CD4-positive, CD25-positive, alpha-beta regulatory T cell (primary cell): ENCODE measurements around the gene CAPN6. TPM values are rescaled to one million over a fixed set of nuclear protein-coding genes. Genes with fewer than 3 reads are reported as not detected.
A peak's percentile ranks its signal among the peaks of the same experiment; 100 is the strongest.

Source experiments
- ATAC-seq, 2 donors: fragments of 150-1000 bp; cut with Tn5 transposase; one replicate each; pipeline ENCODE4 v1.10.0; 2021; ENCODE audit warnings: low read depth in 2 of 2, moderate number of reproducible peaks in 2 of 2, moderate library complexity in 1 of 2
- DNase-seq, 3 donors: peaks; one replicate each; pipeline versions ENCODE4 v3.0.0 to v3.0.0-alpha.2; 2012 to 2022; ENCODE audit warnings: mixed read lengths in 1 of 3
- H3K27ac ChIP-seq: one replicate; pipeline ENCODE4 v1.7.0; 2013; ENCODE audit warnings: mild to moderate bottlenecking, low read length; ENCODE audit not compliant: insufficient read depth, poor library complexity, severe bottlenecking
- H3K27me3 ChIP-seq: one replicate; pipeline ENCODE4 v1.7.0; 2013; ENCODE audit warnings: low read length; ENCODE audit not compliant: control insufficient read depth, insufficient read depth
- H3K36me3 ChIP-seq: one replicate; pipeline ENCODE4 v1.7.0; 2013; ENCODE audit warnings: mild to moderate bottlenecking, low read length, moderate library complexity; ENCODE audit not compliant: control insufficient read depth, insufficient read depth
- H3K4me1 ChIP-seq: 2 replicates; pipeline ENCODE4 v1.7.0; 2013; ENCODE audit warnings: mild to moderate bottlenecking, low read length; ENCODE audit not compliant: insufficient read depth, control insufficient read depth, poor library complexity, severe bottlenecking
- H3K4me3 ChIP-seq: one replicate; pipeline ENCODE4 v1.7.0; 2013; ENCODE audit warnings: low read depth, mild to moderate bottlenecking, low read length, moderate library complexity
- H3K9me3 ChIP-seq, 2 experiments: 1 replicate in 1 of 2; 2 replicates in 1 of 2; pipeline ENCODE4 v1.7.0; 2013; ENCODE audit warnings: low read length in 2 of 2, mild to moderate bottlenecking in 1 of 2, moderate library complexity in 1 of 2; ENCODE audit not compliant: control insufficient read depth in 2 of 2
- H3K27ac Mint-ChIP-seq, 3 donors: one replicate each; pipeline ENCODE4 v1.8.0; 2020 to 2022; ENCODE audit warnings: mild to moderate bottlenecking in 3 of 3, mixed read lengths in 3 of 3, moderate library complexity in 2 of 3
- H3K27me3 Mint-ChIP-seq: one replicate; pipeline ENCODE4 v1.8.0; 2022; ENCODE audit warnings: mild to moderate bottlenecking, mixed read lengths
- H3K36me3 Mint-ChIP-seq: one replicate; pipeline ENCODE4 v1.8.0; 2020; ENCODE audit warnings: mixed read lengths
- H3K4me1 Mint-ChIP-seq, 4 donors: one replicate each; pipeline ENCODE4 v1.8.0; 2020 to 2022; ENCODE audit warnings: mixed read lengths in 4 of 4, mild to moderate bottlenecking in 1 of 4
- H3K4me3 Mint-ChIP-seq, 4 donors: one replicate each; pipeline ENCODE4 v1.8.0; 2020 to 2022; ENCODE audit warnings: mild to moderate bottlenecking in 4 of 4, mixed read lengths in 4 of 4, moderate library complexity in 3 of 4
- H3K9me3 Mint-ChIP-seq, 7 donors: one replicate each; pipeline ENCODE4 v1.8.0; 2020 to 2022; ENCODE audit warnings: mixed read lengths in 7 of 7, mild to moderate bottlenecking in 3 of 7, moderate library complexity in 2 of 7
- polyA plus RNA-seq, 4 donors: library from polyadenylated mRNA; unstranded; fragments of 300-500 nt; fragmentation: Illumina TruSeq; gene quantifications; one replicate each; pipeline ENCODE4 v1.2.3, GENCODE V29; 2021
- total RNA-seq: library from RNA; stranded (reverse); gene quantifications from one replicate; pipeline ENCODE4 v1.2.3, GENCODE V29; 2022

The CAPN6 gene, protein sequence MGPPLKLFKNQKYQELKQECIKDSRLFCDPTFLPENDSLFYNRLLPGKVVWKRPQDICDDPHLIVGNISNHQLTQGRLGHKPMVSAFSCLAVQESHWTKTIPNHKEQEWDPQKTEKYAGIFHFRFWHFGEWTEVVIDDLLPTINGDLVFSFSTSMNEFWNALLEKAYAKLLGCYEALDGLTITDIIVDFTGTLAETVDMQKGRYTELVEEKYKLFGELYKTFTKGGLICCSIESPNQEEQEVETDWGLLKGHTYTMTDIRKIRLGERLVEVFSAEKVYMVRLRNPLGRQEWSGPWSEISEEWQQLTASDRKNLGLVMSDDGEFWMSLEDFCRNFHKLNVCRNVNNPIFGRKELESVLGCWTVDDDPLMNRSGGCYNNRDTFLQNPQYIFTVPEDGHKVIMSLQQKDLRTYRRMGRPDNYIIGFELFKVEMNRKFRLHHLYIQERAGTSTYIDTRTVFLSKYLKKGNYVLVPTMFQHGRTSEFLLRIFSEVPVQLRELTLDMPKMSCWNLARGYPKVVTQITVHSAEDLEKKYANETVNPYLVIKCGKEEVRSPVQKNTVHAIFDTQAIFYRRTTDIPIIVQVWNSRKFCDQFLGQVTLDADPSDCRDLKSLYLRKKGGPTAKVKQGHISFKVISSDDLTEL
- total RNA-seq (not detected), polyA plus RNA-seq (not detected)

GRCh38 chrX:111270339-111270738 is at the start of gene CAPN6:
Gene CAPN6 (minus strand): TSS chrX:111270483. CDS start chrX:111263936, 6,547 bp downstream.
- H3K36me3 ChIP-seq, result no peaks in the 10 kb centered on the region
- no peak within 1 kb of the TSS for H3K4me3 ChIP-seq
- ATAC-seq (no peak), DNase-seq (no peak)
- H3K9me3 ChIP-seq, result no peaks in the 10 kb centered on the region
- H3K27ac ChIP-seq, result no peak within 1 kb of the TSS
- H3K27me3 ChIP-seq, result no peaks in the 10 kb centered on the region
- Mint-ChIP-seq H3K4me1 (no peaks in the 10 kb centered on the region), H3K27me3 (no peaks in the 10 kb centered on the region), H3K27ac (no peak within 1 kb of the TSS), H3K9me3 (peaks cover 0 to 2% (median 0%) of the 10 kb centered on the region in 7 donors), H3K4me3 (no peak within 1 kb of the TSS), H3K36me3 (no peaks in the 10 kb centered on the region)
- no peaks in the 10 kb centered on the region for H3K4me1 ChIP-seq

- Histone ChIP-seq H3K27me3 (no peaks in the 10 kb centered on the region), H3K4me3 (no peak overlapping the region), H3K27ac (no peak overlapping the region), H3K9me3 (no peaks in the 10 kb centered on the region), H3K36me3 (no peaks in the 10 kb centered on the region), H3K4me1 (no peaks in the 10 kb centered on the region)
- Mint-ChIP-seq H3K36me3 (no peaks in the 10 kb centered on the region), H3K9me3 (peaks cover 0 to 4% (median 0%) of the 10 kb centered on the region in 7 donors), H3K4me3 (no peak overlapping the region), H3K27me3 (no peaks in the 10 kb centered on the region), H3K4me1 (no peaks in the 10 kb centered on the region), H3K27ac (no peak overlapping the region)
- DNase-seq, result no peak
- no peak for ATAC-seq
Measured at GRCh38 chrX:111319451-111319850, 49.2 kb upstream of the CAPN6 start.

- H3K4me1 ChIP-seq, result no peaks in the 10 kb centered on the region
- H3K9me3 Mint-ChIP-seq, result peaks cover 0 to 4% (median 0%) of the 10 kb centered on the region in 7 donors
- H3K36me3 Mint-ChIP-seq, result no peaks in the 10 kb centered on the region
- H3K4me3 ChIP-seq, result no peak overlapping the region
- H3K27ac Mint-ChIP-seq, result peak overlapping the region in 1 of 3 donors; percentile 14
- no peak overlapping the region for H3K4me3 Mint-ChIP-seq
- H3K27ac ChIP-seq, result no peak overlapping the region
- ATAC-seq (no peak), DNase-seq (no peak)
- H3K27me3 Mint-ChIP-seq, result no peaks in the 10 kb centered on the region
- H3K27me3 ChIP-seq, result no peaks in the 10 kb centered on the region
- H3K9me3 ChIP-seq, result no peaks in the 10 kb centered on the region
- no peaks in the 10 kb centered on the region for H3K36me3 ChIP-seq
- no peaks in the 10 kb centered on the region for H3K4me1 Mint-ChIP-seq
Measured at GRCh38 chrX:111318901-111319300, 48.6 kb upstream of the CAPN6 start.

DNA sequence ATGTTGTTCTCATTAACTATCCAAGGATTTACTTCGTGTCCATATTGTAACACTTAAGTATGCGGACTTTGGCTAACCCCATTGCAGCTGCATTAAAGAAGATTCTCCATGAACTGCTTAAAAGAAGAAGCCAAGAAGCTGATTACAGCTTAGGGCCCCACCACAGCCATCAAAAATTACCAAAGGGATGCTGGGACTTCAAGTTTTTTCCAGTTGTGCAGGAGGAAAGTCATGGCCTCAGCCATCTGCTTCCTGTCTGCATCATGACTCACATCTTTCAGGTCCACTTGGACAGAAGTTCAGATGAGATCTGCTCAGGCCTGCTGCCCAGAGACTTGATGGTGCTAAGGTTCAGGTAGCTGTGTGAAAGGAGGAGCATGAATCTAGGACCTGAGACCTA is 38.8 kb upstream of the CAPN6 start:
- H3K27ac Mint-ChIP-seq, result no peak overlapping the region
- ATAC-seq (no peak), DNase-seq (no peak)
- no peaks in the 10 kb centered on the region for H3K36me3 Mint-ChIP-seq
- no peaks in the 10 kb centered on the region for H3K36me3 ChIP-seq
- no peaks in the 10 kb centered on the region for H3K4me1 ChIP-seq
- H3K4me1 Mint-ChIP-seq, result no peaks in the 10 kb centered on the region
- peaks cover 0 to 5% (median 0%) of the 10 kb centered on the region in 7 donors for H3K9me3 Mint-ChIP-seq
- no peaks in the 10 kb centered on the region for H3K27me3 Mint-ChIP-seq
- no peak overlapping the region for H3K4me3 ChIP-seq
- no peak overlapping the region for H3K27ac ChIP-seq
- no peaks in the 10 kb centered on the region for H3K27me3 ChIP-seq
- no peaks in the 10 kb centered on the region for H3K9me3 ChIP-seq
- H3K4me3 Mint-ChIP-seq, result no peak overlapping the region

GRCh38 chrX:111308039-111308438 is 37.8 kb upstream of the CAPN6 start:
- Mint-ChIP-seq H3K27ac (no peak overlapping the region), H3K27me3 (no peaks in the 10 kb centered on the region), H3K4me1 (no peaks in the 10 kb centered on the region), H3K4me3 (no peak overlapping the region), H3K36me3 (no peaks in the 10 kb centered on the region), H3K9me3 (peaks cover 0 to 2% (median 0%) of the 10 kb centered on the region in 7 donors)
- DNase-seq (no peak), ATAC-seq (no peak)
- no peaks in the 10 kb centered on the region for H3K27me3 ChIP-seq
- H3K4me1 ChIP-seq, result no peaks in the 10 kb centered on the region
- no peak overlapping the region for H3K4me3 ChIP-seq
- H3K36me3 ChIP-seq, result no peaks in the 10 kb centered on the region
- no peak overlapping the region for H3K27ac ChIP-seq
- H3K9me3 ChIP-seq, result no peaks in the 10 kb centered on the region

- no peaks in the 10 kb centered on the region for H3K4me1 ChIP-seq
- Mint-ChIP-seq H3K9me3 (peaks cover 0 to 1% (median 0%) of the 10 kb centered on the region in 7 donors), H3K27ac (no peak overlapping the region), H3K4me3 (no peak overlapping the region), H3K4me1 (no peaks in the 10 kb centered on the region), H3K27me3 (peaks cover 7% of the 10 kb centered on the region), H3K36me3 (no peaks in the 10 kb centered on the region)
- H3K36me3 ChIP-seq, result no peaks in the 10 kb centered on the region
- ATAC-seq (no peak), DNase-seq (no peak)
- H3K4me3 ChIP-seq, result no peak overlapping the region
- H3K27ac ChIP-seq, result no peak overlapping the region
- H3K27me3 ChIP-seq, result no peaks in the 10 kb centered on the region
- H3K9me3 ChIP-seq, result no peaks in the 10 kb centered on the region
Measured at GRCh38 chrX:111302284-111302683, 32.0 kb upstream of the CAPN6 start.

GRCh38 chrX:111288841-111289240 is 18.6 kb upstream of the CAPN6 start:
- Mint-ChIP-seq H3K36me3 (no peaks in the 10 kb centered on the region), H3K27me3 (no peaks in the 10 kb centered on the region), H3K4me1 (no peaks in the 10 kb centered on the region), H3K4me3 (no peak overlapping the region), H3K9me3 (peaks cover 0 to 3% (median 0%) of the 10 kb centered on the region in 7 donors), H3K27ac (peak overlapping the region in 1 of 3 donors; percentile 69)
- Histone ChIP-seq H3K27me3 (no peaks in the 10 kb centered on the region), H3K27ac (no peak overlapping the region), H3K9me3 (no peaks in the 10 kb centered on the region), H3K4me3 (no peak overlapping the region), H3K4me1 (no peaks in the 10 kb centered on the region), H3K36me3 (no peaks in the 10 kb centered on the region)
- ATAC-seq, result no peak
- DNase-seq, result no peak
